Measurements from ENCODE around the gene LBHD1.
"Not testable (repeated sequence)": the region's sequence is repeated elsewhere in the genome, so short reads cannot be mapped to it uniquely, and the experiment has no call there.

Gene LBHD1

DNA sequence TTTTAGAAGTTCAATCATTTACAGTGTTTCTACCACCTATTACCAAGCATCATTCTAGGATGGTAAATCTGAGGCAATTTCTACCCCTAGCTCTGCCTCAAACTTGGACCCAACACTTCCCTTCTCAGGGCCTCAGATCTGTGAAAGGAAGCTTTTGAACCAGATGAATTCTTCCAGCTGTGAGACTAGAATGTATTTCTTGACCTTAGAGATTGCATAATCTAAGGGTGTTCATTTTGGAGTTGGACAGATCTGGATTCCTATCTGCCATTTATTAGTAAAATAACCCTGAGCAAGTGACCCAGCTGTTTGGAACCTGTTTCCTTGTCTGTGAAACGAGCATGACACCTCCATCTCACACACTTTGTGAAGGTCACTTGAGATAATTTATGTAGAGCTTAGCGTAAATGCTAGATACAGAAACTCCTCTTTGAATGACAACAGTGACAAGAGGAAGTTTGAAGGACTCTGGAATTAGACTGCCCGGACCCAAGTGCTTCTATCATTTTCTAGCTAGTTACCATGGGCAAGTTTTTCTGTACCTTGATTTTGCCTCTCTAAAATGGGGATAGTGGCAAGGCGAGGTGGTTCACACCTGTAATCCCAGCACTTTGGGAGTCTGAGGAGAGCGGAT lies 15.2 kb downstream of the LBHD1 start:
- no peak for DNase-seq

DNA sequence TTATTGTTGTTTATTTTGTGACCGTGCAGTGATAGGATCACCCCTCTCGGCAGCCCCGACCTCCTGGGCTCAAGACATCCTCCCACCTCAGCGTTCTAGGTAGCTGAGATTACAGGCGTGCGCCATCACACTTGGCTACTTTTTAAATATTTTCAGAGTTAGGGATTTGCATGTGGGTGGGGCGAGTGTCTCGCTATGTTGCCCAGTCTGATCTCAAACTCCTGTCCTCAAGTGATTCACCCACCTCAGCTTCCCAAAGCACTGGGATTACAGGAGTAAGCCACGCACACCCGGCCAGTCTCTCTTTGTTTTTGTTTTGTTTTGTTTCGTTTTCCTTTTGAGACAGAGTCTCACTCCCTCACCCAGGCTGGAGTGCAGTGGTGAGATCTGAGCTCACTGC lies 17.8 kb downstream of the LBHD1 start:
- DNase-seq = no peak

DNA sequence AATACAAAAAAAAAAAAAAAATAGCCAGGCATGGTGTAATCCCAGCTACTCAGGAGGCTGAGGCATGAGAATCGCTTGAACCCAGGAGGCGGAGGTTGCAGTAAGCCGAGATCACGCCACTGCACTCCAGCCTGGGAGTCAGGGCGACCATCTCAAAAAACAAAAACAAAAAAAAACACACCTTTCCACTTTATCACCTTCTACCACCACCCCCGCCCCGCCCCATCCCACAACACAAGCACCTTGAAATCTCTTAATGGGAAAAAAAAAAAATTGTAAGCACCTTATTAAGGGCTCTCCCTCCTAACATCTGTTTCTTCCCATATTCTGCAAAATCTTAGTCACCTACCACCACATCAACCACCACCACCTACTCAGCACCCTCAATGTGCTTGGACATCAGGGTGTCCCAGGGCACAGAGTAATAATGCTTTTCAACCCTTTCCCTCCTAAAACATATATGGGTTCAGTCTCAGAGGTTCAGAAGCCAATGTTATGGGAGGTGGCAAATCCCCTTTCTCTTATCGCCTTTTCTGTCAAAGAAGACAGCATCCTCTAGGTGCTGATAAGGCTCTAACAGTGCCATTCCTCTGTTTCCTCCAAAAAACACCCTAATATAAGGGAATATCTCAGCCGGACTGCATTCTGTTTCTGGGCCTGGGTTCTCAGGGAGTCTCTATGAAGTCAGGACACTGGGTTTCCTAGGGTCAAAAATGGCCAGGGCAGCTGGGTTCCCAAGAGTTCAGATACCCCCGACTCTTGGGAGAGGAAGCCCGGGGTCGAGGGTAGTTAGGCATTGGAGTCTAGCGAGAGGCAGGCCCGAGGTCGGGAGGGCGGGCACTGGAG lies 19.7 kb downstream of the LBHD1 start:
- no peak for DNase-seq

GRCh38 chr11:62650283-62650682 lies 21.8 kb downstream of the LBHD1 start:
- not testable (repeated sequence) for DNase-seq

GRCh38 chr11:62649486-62649885 lies 22.6 kb downstream of the LBHD1 start:
- no peak for DNase-seq

- DNase-seq = no peak
Measured at GRCh38 chr11:62648967-62649364, 23.1 kb downstream of the LBHD1 start.

- no peak for DNase-seq
Measured at GRCh38 chr11:62648185-62648966, 23.7 kb downstream of the LBHD1 start.

DNA sequence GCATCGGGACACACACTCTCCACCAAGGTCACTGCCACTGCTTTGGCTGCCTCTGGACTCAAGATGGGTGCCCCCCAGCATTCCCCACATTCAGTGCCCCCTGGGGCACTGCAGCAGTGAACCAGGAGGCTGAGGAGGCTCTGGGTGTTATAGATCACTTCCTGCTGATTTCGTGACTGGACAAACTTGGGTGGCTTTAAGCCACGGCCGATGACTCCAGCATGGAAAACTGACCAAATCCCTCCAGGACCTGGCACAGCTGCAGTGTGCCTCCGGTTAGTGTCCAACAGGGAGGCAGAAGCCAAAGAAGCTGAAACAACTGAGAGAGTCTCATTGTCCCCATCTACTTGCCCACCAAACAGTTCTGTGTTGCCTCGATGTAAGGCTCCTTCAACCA lies 24.5 kb downstream of the LBHD1 start:
- DNase-seq = no peak

- DNase-seq = no peak
Measured at GRCh38 chr11:62646825-62647608, 25.1 kb downstream of the LBHD1 start.

- peak; percentile 99 for DNase-seq
Measured at GRCh38 chr11:62645946-62646824, 25.9 kb downstream of the LBHD1 start, which contains the start of gene GANAB. Gene GANAB, minus strand, starts transcription at chr11:62646613. Its CDS starts 14 bp downstream, at chr11:62646599.

GRCh38 chr11:62645671-62645945 lies 26.5 kb downstream of the LBHD1 start:
- no peak for DNase-seq

- DNase-seq = no peak
Measured at GRCh38 chr11:62644220-62644619, 27.8 kb downstream of the LBHD1 start.

DNA sequence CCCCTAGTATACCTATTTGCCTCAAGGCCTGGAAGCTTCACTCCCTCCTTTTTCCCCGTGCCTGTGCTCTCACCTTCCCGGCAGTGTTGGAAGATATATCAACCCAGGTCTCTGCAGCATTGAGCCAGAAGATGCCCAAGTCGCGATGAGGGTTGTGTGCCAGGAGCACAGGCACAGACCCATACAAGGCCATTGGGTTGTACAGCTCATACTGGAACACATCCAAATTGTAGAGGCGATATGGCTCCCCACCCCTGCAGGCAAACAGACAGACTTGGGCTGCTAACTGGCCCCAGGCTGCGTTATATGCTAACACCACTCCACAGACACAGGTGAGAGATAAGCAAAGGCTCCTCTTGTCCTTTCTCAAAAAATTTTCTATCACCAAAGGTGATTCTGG lies 39.6 kb downstream of the LBHD1 start:
- no peak for DNase-seq

DNA sequence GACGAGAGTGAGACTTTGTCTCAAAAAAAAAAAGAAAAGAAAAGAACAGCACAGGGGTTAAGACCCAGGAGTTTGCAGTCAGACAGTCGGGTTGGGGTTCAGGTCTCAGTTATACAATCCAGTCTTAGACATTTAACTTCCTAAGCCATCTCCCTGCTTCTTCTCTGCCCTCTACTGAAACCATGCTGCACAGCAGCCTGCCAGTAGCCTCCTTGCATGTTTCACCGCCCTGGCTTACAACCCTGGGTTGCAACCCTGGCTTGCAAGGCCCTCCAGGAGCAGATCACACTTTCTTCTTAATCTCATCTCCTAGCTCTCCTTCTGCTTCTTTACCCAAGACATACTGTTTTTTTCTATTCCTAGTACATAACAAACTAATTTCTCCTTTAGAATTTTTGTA lies 44.4 kb downstream of the LBHD1 start:
- DNase-seq = no peak

DNA sequence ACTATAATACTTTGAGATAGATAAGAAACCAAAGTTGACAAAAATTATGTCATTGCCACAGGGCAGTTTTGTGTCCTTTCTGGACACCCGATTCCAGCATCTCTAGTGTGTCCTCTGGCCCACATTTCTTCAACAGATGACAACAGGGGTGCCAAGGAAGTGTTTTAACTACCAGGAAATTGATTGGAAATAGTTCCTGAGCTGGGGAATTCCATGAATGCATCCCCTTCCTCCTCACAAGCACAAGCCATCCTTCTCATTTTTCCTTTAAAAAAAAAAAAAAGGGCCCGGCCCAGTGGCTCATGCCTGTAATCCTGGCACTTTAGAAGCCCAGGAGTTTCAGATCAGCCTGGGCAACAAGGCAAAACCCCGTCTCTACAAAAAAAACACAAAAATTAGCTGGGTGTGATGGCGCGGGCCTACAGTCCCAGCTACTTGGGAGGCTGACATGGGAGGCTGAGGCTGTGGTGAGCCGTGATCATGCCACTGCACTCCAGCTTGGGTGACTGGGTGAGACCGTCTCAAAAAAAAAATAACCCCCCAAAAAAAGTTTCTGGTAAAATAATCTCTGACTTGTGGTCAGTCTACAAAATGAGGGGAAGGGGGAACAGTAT lies 49.5 kb downstream of the LBHD1 start:
- no peak for DNase-seq

DNA sequence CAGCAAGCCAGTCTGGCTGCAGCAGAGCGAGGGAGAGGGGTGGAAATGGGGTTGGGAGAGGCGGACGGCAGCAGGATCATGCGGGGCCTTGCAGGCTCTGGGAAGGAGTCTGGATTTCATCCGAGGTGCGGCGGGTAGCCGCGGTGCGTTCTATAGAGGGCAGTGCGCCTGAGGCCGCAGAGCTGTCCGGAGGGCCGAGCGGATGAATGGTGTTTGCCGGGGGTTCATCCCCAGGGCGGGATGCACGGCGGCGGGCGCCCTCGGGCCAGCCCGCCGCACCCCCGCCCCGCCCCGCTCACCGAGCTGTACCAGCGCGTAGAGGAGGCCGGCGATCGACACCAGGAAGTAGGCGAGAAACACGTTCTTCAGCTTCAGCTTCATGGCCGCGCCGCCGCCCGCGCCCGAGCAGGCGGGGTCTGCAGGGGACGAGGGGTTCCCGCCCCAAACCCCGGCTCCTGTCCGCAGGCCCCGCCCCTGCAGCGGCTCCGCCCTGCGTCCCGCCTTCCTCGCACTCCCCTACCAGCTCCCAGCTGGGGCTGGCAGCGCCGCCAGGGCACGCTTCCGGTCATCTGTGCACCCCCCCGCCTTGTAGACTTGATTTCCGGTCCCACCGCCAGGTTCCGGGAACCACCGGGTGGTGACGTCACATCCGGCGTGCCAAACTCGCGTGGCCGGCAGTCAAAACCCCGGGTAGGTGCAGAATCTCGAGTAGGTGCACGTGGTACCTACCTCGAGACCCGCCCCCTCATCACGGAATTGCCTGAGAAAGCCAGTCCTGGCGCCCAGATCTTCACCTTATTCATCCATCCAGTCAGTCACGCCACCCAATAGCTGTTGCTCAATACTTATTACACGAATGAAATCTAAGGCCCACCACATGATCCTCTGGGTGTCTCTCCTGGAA lies 50.2 kb downstream of the LBHD1 start, which contains the start of gene B3GAT3:
Gene B3GAT3 (minus strand): TSS at position 420 of the 904 bp plus-strand sequence. CDS start 39 bp downstream, at position 381.
- DNase-seq = peak; percentile 96

- no peak for DNase-seq
Measured at GRCh38 chr11:62621027-62621566, 51.0 kb downstream of the LBHD1 start.

- not testable (repeated sequence) for DNase-seq
Measured at GRCh38 chr11:62616957-62617356, 55.1 kb downstream of the LBHD1 start.

- no peak for DNase-seq
Measured at GRCh38 chr11:62615521-62615920, 56.5 kb downstream of the LBHD1 start.

DNA sequence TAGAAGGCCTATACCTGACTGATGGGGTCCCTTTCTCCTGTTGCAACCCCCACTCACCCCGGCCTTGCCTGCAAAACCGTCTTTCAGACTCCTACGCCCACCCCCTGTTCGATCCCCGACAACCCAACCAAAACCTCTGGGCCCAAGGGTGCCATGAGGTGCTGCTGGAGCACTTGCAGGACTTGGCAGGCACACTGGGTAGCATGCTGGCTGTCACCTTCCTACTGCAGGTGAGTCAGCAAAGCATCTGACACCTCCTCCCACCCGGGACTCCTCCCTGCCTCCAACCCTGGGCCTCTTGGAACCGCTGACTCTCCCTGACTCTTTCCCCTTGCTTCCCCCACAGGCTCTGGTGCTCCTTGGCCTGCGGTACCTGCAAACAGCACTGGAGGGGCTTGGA lies 57.8 kb downstream of the LBHD1 start:
- no peak for DNase-seq
